Measurements from ENCODE around the gene RTRAF.

Gene RTRAF

DNA sequence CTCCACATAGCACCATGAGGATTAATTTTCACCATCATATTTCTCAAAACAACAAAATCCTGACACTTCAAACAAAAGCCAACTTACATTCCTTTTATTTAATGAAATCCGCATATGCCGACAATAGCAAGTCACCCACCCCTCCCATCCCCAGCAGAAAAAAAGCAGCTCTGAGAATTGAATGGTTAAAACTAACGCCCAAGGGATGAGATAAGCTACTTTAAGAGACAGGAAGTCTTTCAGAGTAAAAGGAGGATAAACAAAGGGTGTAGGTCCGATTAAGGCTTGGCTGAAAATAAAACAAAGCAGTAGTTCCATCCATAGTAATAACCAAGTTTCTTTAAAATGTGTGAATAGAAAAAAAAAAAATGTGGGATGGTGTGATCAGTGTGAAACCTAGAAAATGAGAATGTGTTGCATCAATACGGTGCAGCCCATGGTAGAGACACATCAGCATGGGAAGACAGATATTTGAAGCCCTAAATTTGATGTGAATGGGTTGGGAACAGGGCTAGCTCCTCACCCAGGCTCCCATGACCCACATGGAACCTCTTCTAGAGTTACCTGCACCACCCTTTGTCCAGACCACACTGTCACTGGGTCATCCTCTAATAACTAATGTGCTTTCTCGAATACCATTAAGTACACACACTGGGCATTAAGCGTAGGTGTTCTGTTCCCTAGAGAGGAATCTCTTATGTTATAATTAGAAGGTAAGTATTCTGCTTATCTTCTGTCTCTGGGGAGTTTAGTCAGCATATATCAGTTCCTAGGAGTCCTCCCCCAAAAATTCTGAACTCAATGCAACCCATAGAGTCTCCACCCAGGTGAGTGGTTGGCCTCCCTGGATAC lies 31.7 kb downstream of the RTRAF start:
- DNase-seq (ENCODE audit: low spot score): no peak

- DNase-seq (ENCODE audit: low spot score): no peak
These were observed 32.7 kb downstream of the RTRAF start for GRCh38 chr14:52021957-52022600.

GRCh38 chr14:52023518-52023917 lies 34.2 kb downstream of the RTRAF start:
- DNase-seq (ENCODE audit: low spot score): no peak

DNA sequence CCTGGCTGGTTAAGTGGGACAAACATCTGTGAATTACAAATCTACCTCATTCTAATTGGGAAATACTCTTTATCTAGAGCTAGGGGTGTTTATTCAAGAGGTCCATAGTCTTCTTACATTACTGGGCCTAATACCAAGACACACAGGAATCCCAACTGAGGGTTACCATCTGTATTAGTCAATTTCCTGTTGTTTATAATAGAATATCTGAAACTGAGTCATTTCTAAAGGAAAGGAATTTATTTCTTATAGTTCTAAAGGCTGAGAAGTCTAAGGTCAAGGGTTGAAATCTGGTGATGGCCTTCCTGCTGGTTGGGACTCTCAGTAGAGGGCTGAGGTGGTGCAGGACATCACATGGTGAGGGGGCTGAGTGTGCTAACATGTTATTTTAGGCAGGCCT lies 36.0 kb downstream of the RTRAF start:
- no peak for DNase-seq (ENCODE audit: low spot score)

GRCh38 chr14:52026017-52026660 lies 36.8 kb downstream of the RTRAF start:
- DNase-seq (ENCODE audit: low spot score): no peak

DNA sequence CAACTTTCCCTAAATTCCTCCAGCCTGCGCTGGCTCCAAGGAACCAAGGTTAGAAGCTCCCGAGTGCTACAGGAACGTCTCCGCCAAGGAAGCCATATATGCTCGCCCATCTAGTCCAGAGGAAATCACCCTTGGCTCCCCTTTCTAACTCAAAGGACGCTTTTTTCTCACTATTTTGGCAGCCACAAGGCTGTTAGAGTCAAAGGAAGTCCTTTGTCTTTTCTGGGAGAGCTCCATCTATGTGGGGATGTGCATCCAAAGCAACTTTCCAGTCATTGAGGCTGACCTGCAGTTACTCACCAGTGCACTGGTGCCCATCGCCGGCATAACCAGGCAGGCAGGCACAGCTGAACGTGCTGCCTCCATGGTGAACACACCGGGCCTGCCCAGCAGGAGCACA lies 37.6 kb downstream of the RTRAF start:
- no peak for DNase-seq (ENCODE audit: low spot score)

GRCh38 chr14:52029881-52030280 lies 40.5 kb downstream of the RTRAF start:
- no peak for DNase-seq (ENCODE audit: low spot score)

GRCh38 chr14:52031781-52032180 lies 42.4 kb downstream of the RTRAF start:
- no peak for DNase-seq (ENCODE audit: low spot score)

GRCh38 chr14:52032204-52032801 lies 43.0 kb downstream of the RTRAF start:
- no peak for DNase-seq (ENCODE audit: low spot score)

- DNase-seq (ENCODE audit: low spot score): no peak
These were observed 43.8 kb downstream of the RTRAF start for GRCh38 chr14:52033101-52033642.

- no peak for DNase-seq (ENCODE audit: low spot score)
These were observed 49.9 kb downstream of the RTRAF start for GRCh38 chr14:52039124-52039815.

DNA sequence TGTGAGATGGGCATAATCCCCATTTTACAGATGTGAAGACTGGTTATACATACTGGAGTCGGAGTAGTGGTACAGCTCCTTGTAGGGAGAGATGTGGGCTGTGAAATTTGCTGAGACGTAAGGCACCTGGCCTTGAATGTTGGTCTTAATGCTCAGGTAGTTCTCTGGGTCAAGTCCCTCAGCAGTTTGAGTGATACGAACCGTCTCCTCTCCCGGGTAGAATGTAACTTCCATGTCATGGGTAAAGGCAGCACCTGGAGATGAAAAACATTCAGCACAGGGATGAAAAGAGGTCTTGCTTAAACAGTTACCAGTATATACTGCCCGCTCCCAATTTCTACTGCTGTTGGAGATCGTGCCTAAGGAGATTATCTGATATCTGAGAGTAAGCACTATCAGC lies 51.3 kb downstream of the RTRAF start:
- DNase-seq (ENCODE audit: low spot score): no peak

GRCh38 chr14:52042371-52043289 lies 53.3 kb downstream of the RTRAF start:
- DNase-seq (ENCODE audit: low spot score): no peak

- DNase-seq (ENCODE audit: low spot score): no peak
These were observed 54.3 kb downstream of the RTRAF start for GRCh38 chr14:52043690-52044089.

DNA sequence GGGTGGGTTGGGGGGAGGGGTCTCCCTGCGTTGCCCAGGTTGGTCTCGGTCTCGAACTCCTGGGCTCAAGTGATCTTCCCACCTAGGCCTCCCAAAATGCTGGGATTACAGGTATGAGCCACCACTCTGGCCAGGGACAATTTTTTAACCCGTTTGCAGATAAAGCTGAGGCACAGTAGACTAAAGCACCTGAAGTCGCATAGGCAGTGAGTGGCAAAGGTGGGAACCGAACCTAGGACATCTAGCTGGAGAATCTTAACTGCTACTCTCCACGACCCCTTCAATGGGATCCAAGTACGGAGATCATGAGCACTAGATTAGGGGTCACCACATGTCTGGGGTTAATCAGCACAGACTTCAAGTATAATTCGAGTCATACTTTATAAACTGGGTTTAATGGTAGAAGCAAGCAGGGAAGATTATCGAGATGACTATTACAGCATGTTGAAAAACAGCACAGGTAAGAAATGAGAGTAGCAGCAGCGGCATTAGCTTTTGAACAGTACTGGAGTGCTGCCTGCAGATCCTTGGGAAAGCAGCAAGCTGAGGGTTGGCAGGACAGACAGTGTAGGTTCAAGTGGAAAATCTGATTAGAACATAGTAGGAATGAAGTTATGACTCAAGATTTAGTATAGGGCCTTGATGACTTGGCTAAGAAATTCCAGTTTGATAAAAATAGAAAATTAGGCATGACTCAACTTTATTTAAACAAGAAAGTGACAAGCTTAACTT lies 55.6 kb downstream of the RTRAF start:
- DNase-seq (ENCODE audit: low spot score): no peak

GRCh38 chr14:52046376-52046917 lies 57.1 kb downstream of the RTRAF start:
- DNase-seq (ENCODE audit: low spot score): no peak

- no peak for DNase-seq (ENCODE audit: low spot score)
These were observed 58.8 kb downstream of the RTRAF start for GRCh38 chr14:52048116-52048515.

GRCh38 chr14:52048641-52049204 lies 59.4 kb downstream of the RTRAF start:
- no peak for DNase-seq (ENCODE audit: low spot score)

- DNase-seq (ENCODE audit: low spot score): no peak
These were observed 59.9 kb downstream of the RTRAF start for GRCh38 chr14:52049271-52049670.
